Measurements from ENCODE around the gene SUV39H1. TPM values are rescaled to one million over a fixed set of nuclear protein-coding genes. Genes with fewer than 3 reads are reported as not detected.
A peak's percentile ranks its signal among the peaks of the same experiment; 100 is the strongest.
"Not testable (repeated sequence)": the region's sequence is repeated elsewhere in the genome, so short reads cannot be mapped to it uniquely, and the experiment has no call there.

The SUV39H1 gene
- total and polyA plus RNA-seq, 5 experiments from 2014 or later = 9.4 to 13.9 (median 9.8) TPM

DNA sequence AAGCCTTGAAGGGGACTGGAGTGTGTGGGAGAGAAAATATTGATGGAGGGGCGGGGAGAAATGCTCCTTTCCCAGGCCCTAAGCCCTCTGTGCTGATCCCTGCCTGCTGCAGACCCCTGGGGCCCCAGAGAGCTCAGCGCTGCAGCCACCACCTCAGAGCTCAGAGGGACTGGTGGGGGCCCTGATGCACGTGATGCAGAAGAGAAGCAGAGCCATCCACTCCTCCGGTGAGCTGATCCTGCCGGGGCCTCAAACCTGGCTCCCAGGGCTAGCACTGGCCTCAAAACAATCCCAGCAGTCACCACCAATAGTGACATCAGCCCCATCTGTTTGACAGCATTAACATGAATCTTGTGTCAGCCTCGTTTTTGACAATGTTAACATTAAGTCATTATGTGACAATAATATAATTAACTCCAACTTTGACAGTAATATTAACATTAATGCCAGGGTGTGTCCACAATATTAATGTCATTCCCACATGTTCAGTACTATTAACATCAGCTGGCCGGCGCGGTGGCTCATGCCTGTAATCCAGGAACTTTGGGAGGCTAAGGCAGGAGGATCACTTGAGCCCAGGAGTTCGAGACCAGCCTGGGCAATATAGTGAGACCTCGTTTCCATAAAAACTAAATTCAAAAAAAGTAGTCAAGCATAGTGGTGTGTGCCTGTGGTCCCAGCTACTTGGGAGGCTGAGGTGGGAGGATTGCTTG lies 7.2 kb upstream of the SUV39H1 start:
- Mint-ChIP-seq H3K27me3 (no peaks in the 10 kb centered on the region), H3K27ac (peak overlapping the region in 3 of 10 donors; percentile 15 to 66 (median 60)), H3K9me3 (no peaks in the 10 kb centered on the region), H3K36me3 (peaks cover 4 to 59% (median 4%) of the 10 kb centered on the region in 3 donors), H3K4me1 (peaks cover 24 to 38% (median 36%) of the 10 kb centered on the region in 4 donors), H3K4me3 (no peak overlapping the region)
- DNase-seq (no peak), ATAC-seq (no peak)
- POLR2A ChIA-PET = interaction anchor here (0.7 to 0.8 kb wide), 2 partner anchors 48 to 49 kb away, joined by 3 read pairs; no protein-coding TSS in a partner anchor

DNA sequence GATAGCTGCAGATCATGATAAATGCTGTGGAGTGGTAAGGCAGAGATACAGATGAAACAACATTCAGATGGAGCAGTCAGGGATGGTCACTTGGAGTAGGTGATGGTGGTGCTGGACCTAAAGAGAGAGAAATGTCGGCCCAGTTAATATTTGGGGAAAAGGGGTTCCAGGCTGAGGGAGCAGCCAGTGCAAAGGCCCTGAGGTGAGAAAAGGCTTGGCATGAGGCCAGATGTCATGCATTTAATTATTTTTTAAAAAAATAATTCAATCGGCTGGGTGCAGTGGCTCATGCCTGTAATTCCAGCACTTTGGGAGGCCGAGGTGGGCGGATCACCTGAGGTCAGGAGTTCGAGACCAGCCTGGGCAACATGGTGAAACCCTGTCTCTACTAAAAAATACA lies 4.8 kb upstream of the SUV39H1 start:
- not testable (repeated sequence) for H3K9me3 Mint-ChIP-seq, DNase-seq, H3K27me3 Mint-ChIP-seq, H3K4me3 Mint-ChIP-seq, ATAC-seq
- peaks cover 14 to 30% (median 25%) of the 10 kb centered on the region in 4 donors for H3K4me1 Mint-ChIP-seq
- H3K27ac Mint-ChIP-seq = peak overlapping the region in 2 of 10 donors; percentile 5 to 40
- POLR2A ChIA-PET = interaction anchor here (0.7 to 1.5 kb wide), 2 partner anchors 45 to 1282 kb away, joined by 3 to 6 read pairs; no protein-coding TSS in a partner anchor
- peaks cover 0 to 42% (median 0%) of the 10 kb centered on the region in 3 donors for H3K36me3 Mint-ChIP-seq

DNA sequence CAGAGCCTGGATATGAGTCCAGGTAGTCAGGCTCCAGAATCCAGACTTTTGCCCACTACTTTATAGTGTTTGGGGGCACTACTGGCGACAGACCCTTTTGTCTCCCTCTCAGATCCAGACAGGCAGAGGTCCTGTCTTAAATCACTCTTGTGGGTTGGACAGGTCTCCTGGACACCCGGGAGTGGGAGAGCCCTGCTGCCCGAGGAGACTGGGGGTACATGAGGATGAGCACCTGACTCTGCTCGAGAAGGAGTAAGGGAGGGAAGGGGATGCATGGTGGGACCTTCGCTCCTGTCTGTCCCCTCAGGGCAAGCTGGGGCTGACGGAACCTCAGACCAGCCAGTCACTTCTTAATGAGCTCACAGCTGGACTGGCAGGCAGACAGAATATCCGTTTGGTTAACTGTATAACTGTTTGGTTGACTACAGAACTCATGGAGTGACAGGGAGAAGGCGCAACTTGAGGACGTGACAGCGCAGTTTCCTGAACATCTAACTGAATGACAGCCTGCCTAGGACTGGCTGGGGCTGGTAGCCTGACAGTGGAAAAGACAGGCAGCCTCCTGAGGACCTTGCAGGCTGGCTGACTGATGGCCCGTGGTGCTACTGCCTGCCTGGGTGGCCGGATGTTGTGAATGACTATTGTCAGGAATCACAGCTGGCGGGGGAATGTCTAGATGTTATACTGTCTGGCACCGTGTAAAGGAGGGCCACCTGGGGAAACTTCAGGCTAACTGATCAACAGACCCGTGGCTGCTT lies 1.6 kb upstream of the SUV39H1 start:
- peaks cover 0 to 25% (median 0%) of the 10 kb centered on the region in 3 donors for H3K36me3 Mint-ChIP-seq
- no peaks in the 10 kb centered on the region for H3K9me3 Mint-ChIP-seq
- peak overlapping the region in 8 of 10 donors; percentile 69 to 97 (median 96) for H3K27ac Mint-ChIP-seq
- POLR2A ChIA-PET = interaction anchor here (2.4 to 3.5 kb wide), 5 partner anchors 11 to 106 kb away, joined by 11 to 31 read pairs (median 16); partner anchors contain the start of genes HDAC6 and WAS
- DNase-seq (no peak), ATAC-seq (no peak)
- peaks cover 15 to 29% (median 25%) of the 10 kb centered on the region in 4 donors for H3K4me1 Mint-ChIP-seq
- H3K4me3 Mint-ChIP-seq = peak overlapping the region; percentile 82 to 98 (median 90)
- H3K27me3 Mint-ChIP-seq = no peaks in the 10 kb centered on the region

DNA sequence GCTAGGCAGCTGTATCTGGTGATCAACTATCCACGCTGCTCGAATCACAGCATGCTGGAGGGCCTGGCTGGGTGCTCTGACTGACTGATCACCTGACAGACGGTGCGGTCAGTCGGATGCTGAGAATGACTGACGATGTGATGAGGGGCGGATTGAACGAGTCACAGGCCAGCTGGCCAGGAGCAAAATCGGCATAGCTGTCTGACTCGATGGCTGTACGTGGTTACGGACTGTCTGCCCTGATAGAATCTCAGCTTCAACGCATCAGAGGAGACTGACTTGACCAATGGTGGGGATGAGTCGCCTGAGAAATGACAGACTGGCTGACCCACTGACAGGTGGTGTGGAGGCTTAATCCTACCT lies 1.0 kb upstream of the SUV39H1 start:
- Mint-ChIP-seq H3K27ac (peak overlapping the region; percentile 94 to 98 (median 97)), H3K27me3 (no peaks in the 10 kb centered on the region), H3K36me3 (peaks cover 0 to 22% (median 0%) of the 10 kb centered on the region in 3 donors), H3K4me1 (peaks cover 15 to 29% (median 25%) of the 10 kb centered on the region in 4 donors), H3K9me3 (no peaks in the 10 kb centered on the region), H3K4me3 (peak overlapping the region; percentile 82 to 98 (median 90))
- POLR2A ChIA-PET = interaction anchor here (1.0 to 3.5 kb wide), 8 partner anchors 12 to 106 kb away, joined by 3 to 31 read pairs (median 12); partner anchors contain the start of genes HDAC6 and WAS
- ATAC-seq = no peak
- DNase-seq = no peak

DNA sequence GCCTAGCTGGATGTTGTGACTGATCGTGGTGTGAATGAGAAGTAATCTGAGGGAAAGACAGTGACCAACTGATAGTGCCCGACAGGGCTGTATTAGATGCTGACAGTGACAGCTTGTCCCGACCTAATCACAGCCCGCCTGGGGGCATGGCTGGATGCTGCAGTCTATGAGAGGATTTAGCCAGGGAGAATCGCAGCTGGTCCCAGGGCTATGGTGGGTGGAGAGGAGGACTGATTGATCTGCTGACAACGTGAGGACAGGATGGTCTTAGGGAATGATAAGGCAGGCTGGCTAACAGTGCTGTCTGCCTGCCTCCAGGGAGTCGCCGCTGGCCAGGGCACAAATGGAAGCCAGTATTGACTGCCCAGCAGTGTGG lies 621 bp upstream of the SUV39H1 start:
- Mint-ChIP-seq H3K4me1 (peaks cover 14 to 29% (median 27%) of the 10 kb centered on the region in 4 donors), H3K4me3 (peak overlapping the region; percentile 82 to 98 (median 90)), H3K27me3 (no peaks in the 10 kb centered on the region), H3K9me3 (no peaks in the 10 kb centered on the region), H3K36me3 (peaks cover 0 to 22% (median 0%) of the 10 kb centered on the region in 3 donors), H3K27ac (peak overlapping the region; percentile 94 to 98 (median 97))
- ATAC-seq (no peak), DNase-seq (no peak)
- POLR2A ChIA-PET = interaction anchor here (0.6 to 3.5 kb wide), 9 partner anchors 12 to 125 kb away, joined by 3 to 31 read pairs (median 11); partner anchors contain the start of genes HDAC6 and WAS

DNA sequence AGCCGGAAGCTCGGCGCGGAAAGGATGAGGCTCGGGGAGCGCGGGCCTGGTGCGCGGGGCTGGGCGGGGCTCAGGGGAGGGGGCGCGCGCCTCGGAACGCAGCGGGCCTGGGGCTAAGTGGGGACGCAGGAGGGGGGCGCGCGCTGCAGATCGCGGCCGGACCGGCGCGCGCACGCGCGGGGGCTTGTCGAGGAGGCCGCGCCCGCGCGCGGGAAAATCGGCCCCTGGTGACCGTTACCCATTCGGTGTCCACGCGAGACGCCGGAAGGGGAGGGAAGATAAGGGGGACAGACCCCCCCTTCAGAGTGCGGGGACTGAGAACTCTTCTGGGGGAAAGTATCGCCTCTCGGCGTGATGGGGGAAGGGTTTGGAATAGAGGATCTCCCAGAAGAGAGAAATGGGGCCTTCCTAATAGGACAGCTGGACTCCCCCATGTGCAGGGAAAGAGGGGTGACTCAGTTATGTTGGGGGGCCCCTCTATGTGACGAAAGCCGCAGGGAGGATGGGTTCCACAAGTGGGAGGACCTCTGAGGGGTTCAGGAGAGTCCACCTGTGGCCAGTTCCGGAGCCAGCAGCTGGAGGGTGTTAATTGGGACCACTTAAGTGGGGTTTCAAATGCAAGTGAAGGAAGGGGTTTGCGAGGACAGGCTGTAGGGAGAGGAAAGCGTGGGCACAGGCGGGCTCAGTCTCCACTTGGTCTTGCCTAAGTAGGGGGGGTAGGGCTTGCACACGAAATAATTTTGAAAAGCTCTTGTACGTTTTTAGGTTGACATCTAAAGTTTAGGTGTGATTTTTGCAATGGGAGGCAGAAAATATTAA lies 584 bp downstream of the SUV39H1 start:
- Mint-ChIP-seq H3K4me1 (peaks cover 14 to 34% (median 28%) of the 10 kb centered on the region in 4 donors), H3K9me3 (no peaks in the 10 kb centered on the region), H3K27me3 (no peaks in the 10 kb centered on the region), H3K36me3 (peaks cover 0 to 15% (median 0%) of the 10 kb centered on the region in 3 donors), H3K4me3 (peak overlapping the region; percentile 62 to 96 (median 70)), H3K27ac (peak overlapping the region; percentile 37 to 98 (median 88))
- POLR2A ChIA-PET = interaction anchor here (0.7 to 3.5 kb wide), 9 partner anchors 12 to 261 kb away, joined by 3 to 31 read pairs (median 11); partner anchors contain the start of genes HDAC6 and WAS
- ATAC-seq = peak; percentile 6 to 13
- DNase-seq = peak in 3 of 10 donors; percentile 11 to 19 (median 16)

DNA sequence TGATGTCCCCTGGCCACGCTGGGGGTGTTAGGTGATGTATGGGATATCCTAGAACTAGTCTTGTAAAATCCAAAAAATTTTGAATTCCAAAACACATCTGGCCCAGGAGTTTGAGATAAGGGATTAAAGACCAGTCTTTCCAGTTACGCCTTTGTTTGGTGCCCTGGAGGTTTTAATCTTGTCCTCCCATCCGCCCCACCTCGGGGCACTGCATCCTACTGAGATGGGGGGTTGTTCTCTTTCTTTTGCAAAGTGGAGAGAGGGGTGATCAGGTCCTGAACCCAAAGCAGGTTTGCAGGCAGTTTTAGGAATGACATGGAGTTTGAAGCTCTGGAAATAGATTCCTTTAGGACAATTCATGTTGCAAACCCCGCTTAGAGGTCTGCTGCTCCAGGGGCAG lies 1.8 kb downstream of the SUV39H1 start:
- DNase-seq (no peak), ATAC-seq (no peak)
- POLR2A ChIA-PET = interaction anchor here (1.5 to 3.5 kb wide), 3 partner anchors 39 to 260 kb away, joined by 3 to 16 read pairs (median 9); partner anchors contain the start of gene HDAC6
- H3K36me3 Mint-ChIP-seq = peaks cover 0 to 22% (median 0%) of the 10 kb centered on the region in 3 donors
- peaks cover 16 to 39% (median 32%) of the 10 kb centered on the region in 4 donors for H3K4me1 Mint-ChIP-seq
- H3K27me3 Mint-ChIP-seq = no peaks in the 10 kb centered on the region
- no peaks in the 10 kb centered on the region for H3K9me3 Mint-ChIP-seq
- H3K4me3 Mint-ChIP-seq = peak overlapping the region in 4 of 10 donors; percentile 32 to 83 (median 64)
- peak overlapping the region in 1 of 10 donors; percentile 56 for H3K27ac Mint-ChIP-seq

DNA sequence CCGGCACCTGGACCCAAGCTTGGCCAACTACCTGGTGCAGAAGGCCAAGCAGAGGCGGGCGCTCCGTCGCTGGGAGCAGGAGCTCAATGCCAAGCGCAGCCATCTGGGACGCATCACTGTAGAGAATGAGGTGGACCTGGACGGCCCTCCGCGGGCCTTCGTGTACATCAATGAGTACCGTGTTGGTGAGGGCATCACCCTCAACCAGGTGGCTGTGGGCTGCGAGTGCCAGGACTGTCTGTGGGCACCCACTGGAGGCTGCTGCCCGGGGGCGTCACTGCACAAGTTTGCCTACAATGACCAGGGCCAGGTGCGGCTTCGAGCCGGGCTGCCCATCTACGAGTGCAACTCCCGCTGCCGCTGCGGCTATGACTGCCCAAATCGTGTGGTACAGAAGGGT lies 3.7 kb downstream of the SUV39H1 start:
- H3K4me3 Mint-ChIP-seq = no peak overlapping the region
- DNase-seq = no peak
- peak overlapping the region in 1 of 10 donors; percentile 53 for H3K27ac Mint-ChIP-seq
- H3K27me3 Mint-ChIP-seq = no peaks in the 10 kb centered on the region
- H3K36me3 Mint-ChIP-seq = peaks cover 0 to 30% (median 0%) of the 10 kb centered on the region in 3 donors
- POLR2A ChIA-PET = no interaction called here
- peaks cover 16 to 48% (median 31%) of the 10 kb centered on the region in 4 donors for H3K4me1 Mint-ChIP-seq
- no peaks in the 10 kb centered on the region for H3K9me3 Mint-ChIP-seq
- no peak for ATAC-seq

DNA sequence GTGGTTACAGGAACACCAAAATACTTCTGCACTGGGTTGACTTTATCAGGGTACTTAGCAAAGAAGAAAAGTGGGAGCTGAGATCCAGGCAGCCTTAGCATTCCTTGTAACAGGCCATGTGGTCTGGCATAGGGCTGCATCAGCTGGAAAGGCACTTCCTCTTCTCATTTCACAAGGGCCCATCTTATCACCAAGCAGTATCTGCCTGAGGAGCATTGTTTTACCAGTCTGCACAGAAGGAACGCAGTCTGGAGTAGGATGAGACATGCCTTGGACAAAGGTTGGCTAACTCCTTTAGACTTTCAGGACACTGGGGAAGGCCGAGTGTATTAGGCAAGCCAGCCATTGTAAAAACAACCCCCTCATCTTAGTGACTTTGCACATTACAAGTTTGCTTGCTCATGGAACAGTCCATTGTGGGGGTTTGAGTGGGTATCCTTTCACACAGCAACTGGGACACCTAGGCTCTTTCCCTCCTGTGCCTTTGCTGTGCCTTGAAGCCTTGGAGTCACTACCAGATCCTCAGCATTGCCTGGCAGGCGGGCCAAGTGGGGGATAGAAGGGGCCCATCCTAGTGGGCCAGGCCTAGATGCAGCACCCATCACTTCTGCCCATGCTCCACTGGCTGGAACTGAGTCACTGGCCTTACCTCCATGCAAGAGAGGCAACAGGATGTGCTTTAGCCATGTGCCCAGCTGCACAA lies 4.6 kb downstream of the SUV39H1 start:
- POLR2A ChIA-PET = no interaction called here
- peaks cover 0 to 30% (median 0%) of the 10 kb centered on the region in 3 donors for H3K36me3 Mint-ChIP-seq
- H3K4me1 Mint-ChIP-seq = peaks cover 16 to 44% (median 23%) of the 10 kb centered on the region in 4 donors

DNA sequence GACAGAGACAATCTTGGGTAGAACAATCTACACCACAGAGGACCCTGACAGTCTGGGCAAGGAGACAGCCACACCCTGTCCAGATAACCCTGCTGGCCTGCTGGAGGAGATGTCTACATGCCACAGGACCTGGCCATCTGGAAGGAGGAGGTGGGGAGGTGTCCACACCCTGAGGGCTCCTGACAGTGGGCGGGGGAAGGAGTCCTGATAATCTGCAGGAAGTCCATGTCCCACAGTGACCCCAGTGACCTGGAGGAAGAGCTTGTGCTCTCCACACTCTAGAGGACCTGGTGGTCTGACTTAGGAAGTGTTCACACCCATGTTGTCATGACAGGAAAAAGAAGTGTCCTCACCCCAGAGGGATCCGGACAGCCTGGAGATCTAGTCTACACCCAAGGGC lies 5.5 kb downstream of the SUV39H1 start:
- Mint-ChIP-seq H3K4me3 (no peak overlapping the region), H3K27ac (peak overlapping the region in 2 of 10 donors; percentile 29 to 44), H3K27me3 (no peaks in the 10 kb centered on the region), H3K9me3 (no peaks in the 10 kb centered on the region), H3K4me1 (peaks cover 14 to 40% (median 16%) of the 10 kb centered on the region in 4 donors), H3K36me3 (peaks cover 0 to 35% (median 0%) of the 10 kb centered on the region in 3 donors)
- no peak for ATAC-seq
- no peak for DNase-seq
- POLR2A ChIA-PET = no interaction called here

More for the DNA sequence above, 4.6 kb downstream of the SUV39H1 start:
- no peak overlapping the region for H3K4me3 Mint-ChIP-seq
- ATAC-seq (no peak), DNase-seq (no peak)
- peak overlapping the region in 1 of 10 donors; percentile 34 for H3K27ac Mint-ChIP-seq
- no peaks in the 10 kb centered on the region for H3K9me3 Mint-ChIP-seq
- no peaks in the 10 kb centered on the region for H3K27me3 Mint-ChIP-seq

DNA sequence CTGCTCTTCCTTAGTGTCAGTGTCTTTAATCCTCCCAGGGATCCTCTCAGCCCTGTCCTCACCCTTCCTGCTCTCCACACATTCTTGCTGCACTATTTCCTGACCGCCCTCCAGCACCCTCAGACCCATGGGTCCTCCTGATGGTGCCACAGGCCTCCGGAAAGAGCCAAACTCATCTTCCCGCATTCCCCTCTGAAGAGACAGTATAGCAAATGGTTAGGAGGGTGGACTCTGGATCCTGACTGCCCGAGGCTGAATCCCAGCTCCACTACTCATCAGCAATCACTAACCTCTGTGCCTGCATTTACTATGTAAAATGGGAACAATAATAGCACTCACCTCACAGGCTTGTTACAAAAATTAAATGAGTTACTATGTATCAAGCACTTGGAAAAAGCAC lies 6.2 kb downstream of the SUV39H1 start:
- peaks cover 8 to 34% (median 10%) of the 10 kb centered on the region in 4 donors for H3K4me1 Mint-ChIP-seq
- H3K36me3 Mint-ChIP-seq = peaks cover 0 to 41% (median 0%) of the 10 kb centered on the region in 3 donors
- POLR2A ChIA-PET = no interaction called here

More for the DNA sequence above, 6.2 kb downstream of the SUV39H1 start:
- Mint-ChIP-seq H3K27me3 (no peaks in the 10 kb centered on the region), H3K4me3 (no peak overlapping the region), H3K27ac (peak overlapping the region in 3 of 10 donors; percentile 28 to 80 (median 57)), H3K9me3 (no peaks in the 10 kb centered on the region)
- ATAC-seq = no peak
- DNase-seq = no peak
